HG03108 (cell line): ENCODE data around the gene HASPIN.
A peak's percentile ranks its signal among the peaks of the same experiment; 100 is the strongest.
"Not testable (repeated sequence)": the region's sequence is repeated elsewhere in the genome, so short reads cannot be mapped to it uniquely, and the experiment has no call there.

Experiments
- ATAC-seq: cut with Tn5 transposase; IDR thresholded peaks from one replicate; pipeline ENCODE4 v1.9.1; 2021; ENCODE audit warnings: moderate library complexity; ENCODE audit not compliant: unreplicated experiment

HASPIN gene

DNA sequence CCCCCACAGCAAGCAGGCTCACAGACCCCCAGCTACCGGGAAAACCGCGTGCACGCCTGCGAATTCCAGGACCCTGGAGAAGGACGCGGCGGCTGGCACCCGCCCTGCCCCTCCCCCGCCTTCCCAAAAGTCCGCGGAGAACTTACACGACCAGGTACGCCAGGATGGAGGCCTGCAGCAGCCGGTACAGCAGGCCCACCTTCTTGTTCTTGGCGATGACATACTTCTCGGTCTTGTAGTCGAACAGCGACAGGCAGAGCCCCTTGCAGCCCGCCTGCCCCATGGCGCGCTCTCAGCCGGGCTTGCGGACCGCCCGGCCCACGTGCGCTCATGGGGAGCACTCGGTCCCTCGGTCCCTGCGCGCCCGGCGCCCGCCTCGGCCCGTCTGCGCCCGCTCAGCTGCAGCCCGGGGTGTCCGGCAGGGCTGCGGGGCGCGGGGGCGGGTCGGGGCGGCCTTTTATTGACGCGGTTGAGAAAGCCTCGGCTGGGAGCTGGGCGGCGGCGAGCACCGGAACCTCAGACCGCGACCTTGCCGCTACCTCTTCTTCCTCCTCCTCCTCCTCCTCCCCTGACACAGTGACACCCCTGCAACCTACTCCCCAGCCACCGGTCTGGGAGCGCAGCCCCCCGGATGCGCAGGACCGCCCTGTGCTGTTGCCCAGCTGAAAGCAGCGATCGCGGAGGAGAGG is 27.8 kb upstream of the HASPIN start, which contains the start of gene P2RX5:
TSS of gene P2RX5 (minus strand) at position 433 of the 689 bp plus-strand sequence. CDS start at position 283, 150 bp downstream.
- ATAC-seq: no peak

DNA sequence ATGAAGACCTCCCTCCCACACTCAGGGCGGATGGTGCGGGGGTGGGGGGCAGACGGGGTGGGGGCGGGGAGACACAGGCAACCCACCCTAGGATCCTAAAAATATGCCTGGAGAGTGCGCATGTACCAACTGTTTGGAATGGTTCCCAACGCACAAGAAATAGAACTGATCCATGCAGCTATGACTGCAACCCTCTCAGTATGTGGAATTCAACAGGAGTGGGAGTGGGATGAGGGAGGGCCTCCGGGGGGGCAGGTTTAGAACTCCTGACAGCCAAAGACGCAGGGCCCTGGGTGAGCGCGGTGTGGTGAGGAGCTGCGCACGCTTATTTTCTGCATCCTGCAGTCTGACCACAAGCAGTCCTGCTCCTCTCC is 26.6 kb upstream of the HASPIN start:
- ATAC-seq: no peak

DNA sequence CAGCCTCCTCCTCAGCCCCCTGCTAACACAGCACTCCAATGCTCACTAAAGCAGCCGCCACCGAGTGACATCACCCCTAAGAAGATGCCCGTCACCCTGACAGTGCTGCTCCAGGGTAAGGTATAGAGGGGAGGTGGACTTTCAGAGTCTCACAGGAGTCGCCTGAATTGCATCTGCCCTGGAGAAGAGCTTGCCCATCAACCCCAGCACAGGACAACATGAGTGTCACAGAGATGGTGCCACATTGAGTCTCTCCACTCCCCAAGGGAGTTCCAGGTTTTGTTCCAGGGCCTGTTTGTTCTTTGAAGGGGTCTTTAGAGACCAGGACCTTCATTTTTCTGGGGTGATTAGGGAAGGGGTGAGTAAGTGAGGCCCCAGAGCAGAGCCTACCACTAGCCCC is 25.6 kb upstream of the HASPIN start:
- ATAC-seq: no peak

DNA sequence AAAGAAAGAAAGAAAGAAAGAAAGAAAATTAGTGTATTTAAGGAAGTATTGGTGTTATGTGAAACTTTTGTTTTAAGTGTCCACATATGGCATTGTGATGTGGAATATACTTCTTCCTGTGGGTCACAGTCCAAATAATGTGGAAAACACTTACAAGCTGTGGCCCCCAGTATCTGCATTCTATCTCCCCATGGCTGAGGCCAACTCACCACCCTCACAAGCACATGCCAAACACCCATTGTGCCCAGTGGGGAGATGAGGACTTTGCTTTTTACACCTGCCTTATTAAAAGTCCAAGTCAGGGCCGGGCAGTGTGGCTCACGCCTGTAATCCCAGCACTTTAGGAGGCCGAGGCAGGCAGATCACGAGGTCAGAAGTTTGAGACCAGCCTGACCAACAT is 23.8 kb upstream of the HASPIN start:
- no peak for ATAC-seq

DNA sequence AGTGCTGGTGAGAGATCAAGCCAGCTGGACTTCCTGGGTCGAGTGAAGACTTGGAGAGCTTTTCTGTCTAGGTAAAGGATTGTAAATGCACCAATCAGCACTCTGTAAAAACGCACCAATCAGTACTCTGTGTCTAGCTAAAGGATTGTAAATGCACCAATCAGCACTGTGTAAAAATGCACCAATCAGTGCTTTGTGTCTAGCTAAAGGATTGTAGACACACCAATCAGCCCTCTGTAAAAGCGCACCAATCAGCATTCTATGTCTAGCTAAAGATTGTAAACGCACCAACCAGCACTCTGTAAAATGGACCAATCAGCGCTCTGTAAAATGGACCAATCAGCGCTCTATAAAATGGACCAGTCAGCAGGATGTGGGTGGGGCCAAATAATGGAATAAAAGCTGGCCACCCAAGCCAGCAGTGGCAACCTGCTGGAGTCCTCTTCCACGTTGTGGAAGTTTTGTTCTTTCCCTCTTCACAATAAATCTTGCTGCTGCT is 21.6 kb upstream of the HASPIN start:
- not testable (repeated sequence) for ATAC-seq

DNA sequence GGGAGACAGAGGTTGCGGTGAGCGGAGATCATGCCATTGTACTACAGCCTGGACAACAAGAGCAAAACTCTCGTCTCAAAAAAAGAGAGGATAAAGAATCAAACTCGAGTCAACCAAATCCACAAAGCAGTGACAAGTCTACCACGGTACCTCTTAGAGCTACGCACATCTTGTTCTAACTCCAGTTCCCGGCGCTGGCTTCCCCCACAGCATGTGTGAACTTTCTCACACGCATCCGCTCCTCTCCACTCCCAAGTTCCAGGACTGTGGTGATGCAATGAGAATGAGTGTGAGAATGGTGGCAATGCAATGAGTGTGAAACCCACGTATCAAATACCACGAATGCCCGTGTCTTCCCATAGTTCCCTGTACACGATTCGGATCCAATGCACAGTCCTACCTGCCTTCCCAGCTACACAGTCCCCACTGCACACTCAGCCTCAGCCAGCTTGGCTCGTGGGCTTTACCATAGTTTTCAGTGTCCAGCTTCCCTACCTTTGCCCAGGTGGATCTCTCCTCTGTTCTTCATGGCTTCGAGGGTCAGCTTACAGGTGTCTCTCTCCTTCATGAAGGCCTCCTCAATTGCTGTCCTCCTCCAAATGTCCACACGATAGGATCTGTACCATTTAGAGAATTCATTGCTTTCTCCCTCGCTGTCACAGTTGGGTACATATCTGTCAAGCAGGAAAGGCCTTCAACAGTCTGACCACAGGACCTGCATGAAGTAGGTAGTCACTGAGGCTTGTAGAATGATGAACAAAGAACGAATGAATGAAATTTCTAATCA is 18.6 kb upstream of the HASPIN start:
- no peak for ATAC-seq

DNA sequence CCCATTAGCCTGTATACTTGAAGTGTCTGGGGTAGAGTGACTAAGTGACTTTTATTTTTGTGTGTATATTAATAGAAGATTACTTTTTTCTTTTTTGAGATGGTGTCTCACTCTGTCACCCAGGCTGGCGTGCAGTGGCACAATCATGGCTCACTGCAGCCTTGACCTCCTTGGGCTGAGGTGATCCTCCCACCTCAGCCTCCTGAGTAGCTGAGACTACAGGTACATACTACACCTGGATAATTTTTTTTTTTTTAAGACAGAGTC is 18.1 kb upstream of the HASPIN start:
- ATAC-seq: not testable (repeated sequence)

DNA sequence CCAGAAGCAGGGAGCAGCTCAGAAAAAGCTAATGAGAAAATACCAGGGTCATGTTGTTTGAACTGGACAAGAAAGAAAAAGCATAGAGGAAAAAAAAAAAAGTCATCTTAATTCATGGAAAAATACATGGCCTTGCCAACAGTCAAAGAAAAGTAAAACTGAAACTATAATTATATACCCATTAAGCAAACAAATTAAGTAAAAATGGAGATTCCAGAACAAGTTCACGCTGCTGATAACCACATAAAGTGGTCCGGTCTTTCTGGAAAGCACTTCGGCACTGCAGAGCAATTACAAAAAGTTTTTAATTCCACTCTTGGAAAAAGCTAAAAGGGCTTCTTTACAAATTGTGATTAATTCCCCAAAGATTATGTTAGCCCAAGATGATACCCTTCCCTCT is 15.3 kb upstream of the HASPIN start:
- no peak for ATAC-seq

DNA sequence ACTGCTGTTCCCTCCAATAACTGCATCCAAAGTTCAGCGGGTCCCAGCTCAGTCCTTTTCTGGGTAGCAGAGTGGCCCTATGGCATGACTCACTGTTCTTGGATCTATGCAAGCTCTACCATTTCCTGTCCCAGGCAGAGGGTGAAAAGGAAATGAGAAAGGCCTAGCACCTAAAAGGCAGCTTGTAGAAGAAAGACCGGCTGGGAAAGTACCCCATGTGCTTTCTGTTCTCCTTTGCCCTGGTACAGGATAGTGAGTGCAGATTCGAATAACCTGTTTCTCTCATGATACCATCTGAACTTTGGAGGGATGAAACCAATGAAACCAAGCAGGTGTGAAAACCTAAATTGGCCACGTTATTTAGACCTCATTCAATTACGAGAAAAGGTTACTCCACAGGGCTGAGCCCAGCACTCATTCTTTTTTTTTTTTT is 12.7 kb upstream of the HASPIN start:
- ATAC-seq: peak; percentile 94

DNA sequence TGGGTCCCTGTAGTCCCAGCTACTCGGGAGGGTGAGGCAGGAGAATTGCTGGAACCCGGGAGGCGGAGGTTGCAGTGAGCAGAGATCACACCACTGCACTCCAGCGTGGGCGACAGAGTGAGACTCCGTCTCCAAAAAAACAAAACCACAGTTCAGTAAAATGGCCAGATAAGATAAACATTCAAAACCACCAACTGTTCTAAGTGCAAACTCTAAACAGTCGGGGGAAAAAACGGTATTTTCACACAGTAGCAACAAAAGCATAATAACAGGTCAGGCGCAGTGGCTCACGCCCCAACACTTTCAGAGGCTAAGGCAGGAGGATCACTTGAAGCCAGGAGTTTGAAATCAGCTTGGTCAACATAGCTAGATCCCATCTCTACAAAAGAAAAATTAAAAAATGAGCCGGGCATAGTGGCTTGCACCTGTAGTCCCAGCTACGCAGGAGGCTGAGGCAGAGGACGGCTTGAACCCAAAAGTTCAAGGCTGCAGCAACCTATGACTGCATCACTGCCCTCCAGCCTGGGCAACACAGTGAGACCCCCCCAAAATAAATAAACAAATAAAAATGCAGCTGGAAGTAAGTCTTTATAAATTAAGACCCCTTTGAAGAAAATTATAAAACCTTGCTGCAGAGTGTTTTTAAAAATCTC is 10.8 kb upstream of the HASPIN start:
- ATAC-seq: no peak

DNA sequence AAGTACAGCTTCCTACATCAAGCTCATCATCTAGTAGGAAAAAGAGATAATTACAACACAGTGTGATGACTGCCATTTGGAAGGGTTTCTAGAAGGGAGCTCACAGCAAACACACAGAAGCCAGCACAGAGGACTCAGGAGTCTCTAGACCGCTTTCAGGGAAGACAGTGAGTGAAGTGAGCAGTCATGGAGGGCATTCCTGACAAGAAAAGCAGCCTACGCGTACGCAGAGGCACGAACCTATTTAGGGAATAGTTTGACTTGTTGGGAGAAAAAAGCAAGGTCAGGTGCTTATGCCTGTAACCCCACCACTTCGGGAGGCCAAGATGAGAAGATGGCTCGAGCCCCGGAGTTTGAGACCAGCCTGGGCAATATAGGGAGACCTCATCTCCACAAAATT is 8.4 kb upstream of the HASPIN start:
- no peak for ATAC-seq

DNA sequence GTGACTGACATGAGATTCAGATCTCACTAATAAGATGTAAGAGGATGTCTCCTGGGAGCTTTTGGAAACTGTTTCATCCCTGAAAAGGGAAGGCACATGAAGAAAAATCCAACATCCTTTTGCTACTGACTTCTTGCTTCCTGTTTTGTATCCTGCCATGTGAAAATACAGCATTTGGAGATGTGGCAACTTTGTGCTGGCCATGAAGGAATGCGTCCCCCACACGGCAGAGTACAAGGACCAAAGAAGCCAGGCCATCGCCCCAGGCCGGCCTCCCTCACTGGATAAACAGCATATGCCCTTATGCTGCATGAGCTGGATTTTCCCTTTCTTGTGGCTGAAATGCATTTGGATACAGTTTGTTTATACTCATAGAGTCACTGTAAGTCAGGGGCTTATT is 5.5 kb upstream of the HASPIN start:
- no peak for ATAC-seq

DNA sequence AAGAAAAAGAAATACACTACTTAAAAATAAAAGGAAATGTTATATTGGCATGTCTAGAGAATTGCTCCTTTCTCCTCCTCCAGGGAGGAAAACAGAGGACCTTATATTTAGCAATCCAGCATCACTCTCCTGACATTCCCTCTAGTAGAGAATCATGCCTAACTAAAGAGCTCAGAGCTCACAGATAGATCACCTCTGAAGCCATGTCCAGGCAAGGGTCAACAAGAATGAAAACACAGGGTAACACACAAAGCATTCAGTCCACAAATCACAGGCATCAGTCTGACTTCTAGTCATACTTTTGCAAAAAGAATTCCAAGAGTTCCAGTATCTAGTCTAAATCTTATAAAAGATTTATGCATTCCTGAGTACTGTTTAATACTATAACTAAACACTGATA is 4.4 kb upstream of the HASPIN start:
- ATAC-seq: no peak

DNA sequence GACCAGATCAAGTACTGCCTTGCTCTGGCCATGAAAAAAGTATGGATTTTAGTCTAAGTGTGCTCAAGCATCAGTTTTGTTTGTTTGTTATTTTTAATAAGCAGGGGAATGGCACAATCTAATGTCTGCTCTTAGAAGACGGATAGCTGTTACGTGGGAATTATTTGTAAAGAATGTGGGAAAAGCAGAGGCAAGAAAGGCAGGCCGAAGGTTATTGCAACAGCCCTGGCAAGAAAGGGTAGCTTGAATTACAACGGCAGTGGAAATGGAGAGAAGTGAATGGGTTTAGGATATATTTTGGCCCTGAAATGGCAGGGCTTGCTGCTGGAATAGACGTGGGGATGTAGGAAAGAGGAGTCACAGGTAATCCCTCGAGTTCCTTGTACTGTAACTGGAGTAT is 987 bp upstream of the HASPIN start:
- ATAC-seq: no peak

DNA sequence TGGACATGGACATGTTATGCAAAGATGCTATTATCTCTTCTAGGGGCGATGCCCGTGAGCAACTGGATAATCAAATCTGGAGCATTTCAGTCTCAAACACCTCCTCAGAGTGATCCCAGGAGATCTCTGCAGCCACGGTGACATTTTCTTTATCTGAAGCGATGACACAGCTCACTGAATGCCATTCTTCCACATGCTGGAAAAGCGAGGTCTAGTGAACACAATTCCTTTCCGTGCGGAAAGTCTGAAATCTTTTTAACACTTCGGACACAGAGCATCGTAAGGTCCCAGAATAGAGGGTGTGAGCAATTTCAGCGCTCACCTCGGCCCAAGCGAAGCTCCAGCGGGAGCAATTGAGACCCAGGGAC is 531 bp upstream of the HASPIN start:
- ATAC-seq: no peak

DNA sequence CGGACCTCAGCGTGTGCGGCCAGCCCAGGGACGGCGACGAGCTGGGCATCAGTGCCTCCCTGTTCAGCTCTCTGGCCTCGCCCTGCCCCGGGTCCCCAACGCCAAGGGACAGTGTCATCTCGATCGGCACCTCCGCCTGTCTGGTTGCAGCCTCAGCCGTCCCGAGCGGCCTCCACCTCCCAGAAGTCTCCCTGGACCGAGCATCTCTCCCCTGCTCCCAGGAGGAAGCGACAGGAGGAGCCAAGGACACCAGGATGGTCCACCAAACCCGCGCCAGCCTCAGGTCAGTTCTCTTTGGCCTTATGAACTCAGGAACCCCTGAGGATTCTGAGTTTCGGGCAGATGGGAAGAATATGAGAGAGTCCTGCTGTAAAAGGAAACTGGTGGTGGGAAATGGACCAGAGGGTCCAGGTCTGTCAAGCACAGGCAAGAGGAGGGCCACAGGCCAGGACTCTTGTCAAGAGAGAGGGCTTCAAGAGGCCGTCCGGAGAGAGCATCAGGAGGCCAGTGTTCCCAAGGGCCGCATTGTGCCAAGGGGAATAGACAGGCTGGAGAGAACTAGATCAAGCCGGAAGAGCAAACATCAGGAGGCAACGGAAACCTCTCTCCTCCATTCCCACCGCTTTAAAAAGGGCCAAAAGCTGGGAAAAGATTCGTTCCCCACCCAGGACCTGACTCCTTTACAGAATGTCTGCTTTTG is 825 bp downstream of the HASPIN start:
- no peak for ATAC-seq

DNA sequence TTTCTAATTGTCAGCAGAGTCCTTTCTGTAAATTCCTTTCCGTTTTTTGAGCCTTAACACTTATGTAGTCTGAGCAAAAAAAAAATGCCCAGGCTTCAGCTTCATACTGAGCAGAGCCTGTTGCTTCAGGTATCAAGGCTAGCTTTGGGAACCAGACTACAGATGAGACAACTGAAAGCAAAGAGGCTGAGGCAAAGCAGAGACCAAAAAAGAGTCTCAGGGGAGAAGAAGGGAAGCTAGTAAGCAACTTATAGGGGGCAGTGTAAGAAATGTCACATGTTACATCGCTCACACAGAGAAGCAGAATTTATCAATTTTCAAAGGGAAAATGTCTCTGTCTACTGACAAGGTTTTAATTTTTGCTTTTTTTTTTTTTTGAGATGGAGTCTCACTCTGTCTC is 3.3 kb downstream of the HASPIN start:
- ATAC-seq: no peak

DNA sequence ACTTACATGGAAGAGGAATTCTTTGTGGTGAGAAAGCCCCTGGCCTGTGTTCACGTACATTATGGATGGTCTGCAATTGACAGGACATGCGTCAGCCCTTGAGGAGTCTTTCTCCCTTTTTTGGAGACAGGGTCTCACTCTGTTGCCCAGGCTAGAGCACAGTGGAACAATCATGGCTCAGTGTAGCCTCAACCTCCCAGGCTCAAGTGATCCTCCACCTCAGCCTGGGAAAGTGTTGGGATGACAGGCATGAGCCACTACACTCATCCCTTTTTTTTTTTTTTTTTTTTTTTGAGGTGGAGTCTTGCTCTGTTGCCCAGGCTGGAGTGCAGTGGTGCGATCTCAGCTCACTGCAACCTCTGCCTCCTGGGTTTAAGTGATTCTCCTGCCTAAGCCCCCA is 4.4 kb downstream of the HASPIN start:
- ATAC-seq: not testable (repeated sequence)

DNA sequence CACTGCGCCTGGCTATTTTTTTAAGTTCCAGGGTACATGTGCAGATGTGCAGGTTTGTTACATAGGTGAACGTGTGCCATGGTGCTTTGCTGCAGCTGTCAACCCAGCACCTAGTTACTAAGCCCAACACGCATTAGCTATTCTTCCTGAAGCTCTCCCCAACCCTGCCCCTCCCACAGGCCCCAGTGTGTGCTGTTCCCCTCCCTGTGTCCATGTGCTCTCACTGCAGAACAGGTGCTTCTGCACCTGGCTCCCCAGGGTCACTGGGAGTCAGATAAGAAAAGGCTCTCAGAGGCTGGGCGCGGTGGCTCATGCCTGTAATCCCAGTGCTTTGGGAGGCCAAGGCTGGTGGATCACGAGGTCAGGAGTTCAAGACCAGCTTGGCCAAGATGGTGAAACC is 6.2 kb downstream of the HASPIN start:
- ATAC-seq: no peak

DNA sequence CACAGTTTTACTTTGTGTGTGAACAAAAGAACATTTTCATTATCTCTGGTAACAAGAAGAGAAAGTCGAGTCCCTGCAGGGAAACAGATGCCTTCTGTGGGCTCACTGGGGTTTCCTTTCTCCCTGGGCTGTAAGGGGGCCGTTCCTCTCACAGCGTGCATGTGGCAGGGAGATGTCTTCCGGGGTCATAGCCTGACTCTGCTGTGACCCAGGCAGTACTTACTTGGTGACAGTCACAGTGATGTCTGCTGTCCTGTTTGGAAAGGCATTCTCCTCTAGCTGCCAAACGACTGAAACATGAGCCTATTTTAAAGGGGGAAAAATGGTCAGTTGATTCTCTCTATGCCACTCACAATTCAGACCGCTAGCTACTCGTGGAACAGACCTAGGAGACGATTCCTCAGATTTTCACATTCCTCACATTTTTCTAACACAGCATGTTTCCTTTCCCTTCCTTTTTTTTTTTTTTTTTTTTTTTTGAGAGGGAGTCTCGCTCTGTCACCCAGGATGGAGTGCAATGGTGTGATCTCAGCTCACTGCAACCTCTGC is 7.3 kb downstream of the HASPIN start:
- no peak for ATAC-seq

DNA sequence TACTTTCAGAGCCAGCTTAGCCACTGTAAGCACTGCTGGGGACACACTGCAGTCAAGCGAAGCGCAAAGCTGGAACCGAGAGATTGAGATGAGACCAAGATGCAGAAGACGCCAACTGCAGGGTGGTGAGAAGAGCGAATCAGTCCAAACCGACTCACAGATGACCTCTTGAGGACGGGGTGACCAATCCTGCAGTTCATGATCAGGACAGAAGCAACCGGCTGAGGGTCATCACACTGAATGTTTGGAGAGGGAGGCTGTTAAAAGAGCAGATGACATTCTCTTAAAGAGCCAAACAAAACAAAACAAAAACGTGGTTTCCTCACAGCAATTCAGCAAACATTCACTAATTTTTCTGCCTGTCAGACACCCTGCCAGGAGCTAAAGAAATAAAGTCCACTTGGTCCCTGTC is 8.5 kb downstream of the HASPIN start:
- ATAC-seq: peak; percentile 81
